Stomach (tissue), 9 donors: ENCODE data around the gene MOB3C. TPM values are rescaled to one million over a fixed set of nuclear protein-coding genes. Genes with fewer than 3 reads are reported as not detected.
A peak's percentile ranks its signal among the peaks of the same experiment; 100 is the strongest.

Experiments used
- DNase-seq, 2 donors: peaks; one replicate each; pipeline versions ENCODE4 v3.0.0 to v3.0.0-alpha.2; 2013 to 2019
- H3K27ac ChIP-seq, 5 donors: fragments of 200-600 bp in 4 of 5; sonication (generic) in 4 of 5; one replicate each; pipeline ENCODE4 v1.5.1; 2013 to 2019; ENCODE audit warnings: mild to moderate bottlenecking in 1 of 5, moderate library complexity in 1 of 5
- H3K27me3 ChIP-seq, 3 donors: fragments of 200-600 bp; sonication (generic); one replicate each; pipeline ENCODE4 v1.5.1; 2017 to 2019; ENCODE audit warnings: mixed run types in 1 of 3
- H3K36me3 ChIP-seq, 4 donors: fragments of 200-600 bp; sonication (generic); 1 replicate in 3 of 4; 2 replicates in 1 of 4; pipeline ENCODE4 v1.5.1; 2016 to 2019
- H3K4me1 ChIP-seq, 4 donors: fragments of 200-600 bp; sonication (generic); one replicate each; pipeline ENCODE4 v1.5.1; 2016 to 2019
- H3K4me3 ChIP-seq, 4 donors: fragments of 200-600 bp; sonication (generic) in 3 of 4; one replicate each; pipeline ENCODE4 v1.5.1; 2016 to 2019; ENCODE audit warnings: mild to moderate bottlenecking in 1 of 4
- H3K9me3 ChIP-seq, 4 donors: fragments of 200-600 bp; sonication (generic); one replicate each; pipeline ENCODE4 v1.5.1; 2016 to 2019
- EP300 ChIP-seq: sonication (generic); formaldehyde crosslinking; IDR thresholded peaks from one replicate; pipeline ENCODE4 v1.6.1; 2017; ENCODE audit warnings: antibody characterized with exemption
- POLR2A ChIP-seq, 4 donors: fragments of 450-650 bp; IDR thresholded peaks; one replicate each; pipeline ENCODE4 v1.6.1; 2016; ENCODE audit warnings: antibody characterized with exemption in 4 of 4, control low read depth in 2 of 4, mild to moderate bottlenecking in 1 of 4, moderate library complexity in 1 of 4
- POLR2AphosphoS5 ChIP-seq, 3 donors: sonication (generic); formaldehyde crosslinking; IDR thresholded peaks; one replicate each; pipeline ENCODE4 v1.6.1; 2016; ENCODE audit warnings: antibody characterized with exemption in 3 of 3
- WGBS, 5 donors: extraction: QIAGEN DNeasy Blood & Tissue Kit in 3 of 5; methylation state at CpG; one replicate each; pipeline versions ENCODE4 v1.1.5 to v1.1.7; 2013 to 2018; 5-methylcytosine and 5-hydroxymethylcytosine counted together
- intact Hi-C: fragments of 100-400 bp; cut with DNase I; formaldehyde crosslinking; loops from one replicate; pipeline ENCODE4 v1.15.1; 2023; ENCODE audit warnings: low total_unique reads
- polyA plus RNA-seq, 3 donors: library from polyadenylated mRNA; stranded (reverse); fragments of 200-250 nt; gene quantifications; one replicate each; pipeline ENCODE4 v1.2.3, GENCODE V29; 2013
- total RNA-seq, 5 donors: library from RNA; depleted of rRNA; stranded (reverse); fragments of >200 nt; gene quantifications; one replicate each; pipeline versions ENCODE4 v1.1.0 to v1.2.3, GENCODE V29; 2014 to 2016
- TF ChIP-seq, protein P1 (sequence below), 7 experiments: fragments of 450-650 bp in 4 of 7; fragments of 200-600 bp in 3 of 7; sonication (generic) in 3 of 7; IDR thresholded peaks; one replicate each; pipeline ENCODE4 v1.5.1; 2016 to 2019; ENCODE audit warnings: antibody characterized with exemption in 7 of 7, control low read depth in 2 of 7, mild to moderate bottlenecking in 1 of 7
- donor health status: healthy with polysubstance abuse.
- donor health status: Bipolar disorder and iron deficiency.
- donor health status: healthy.

Gene MOB3C
- total and polyA plus RNA-seq, 8 donors, result 8.4 to 27.2 (median 11.8) TPM

DNA sequence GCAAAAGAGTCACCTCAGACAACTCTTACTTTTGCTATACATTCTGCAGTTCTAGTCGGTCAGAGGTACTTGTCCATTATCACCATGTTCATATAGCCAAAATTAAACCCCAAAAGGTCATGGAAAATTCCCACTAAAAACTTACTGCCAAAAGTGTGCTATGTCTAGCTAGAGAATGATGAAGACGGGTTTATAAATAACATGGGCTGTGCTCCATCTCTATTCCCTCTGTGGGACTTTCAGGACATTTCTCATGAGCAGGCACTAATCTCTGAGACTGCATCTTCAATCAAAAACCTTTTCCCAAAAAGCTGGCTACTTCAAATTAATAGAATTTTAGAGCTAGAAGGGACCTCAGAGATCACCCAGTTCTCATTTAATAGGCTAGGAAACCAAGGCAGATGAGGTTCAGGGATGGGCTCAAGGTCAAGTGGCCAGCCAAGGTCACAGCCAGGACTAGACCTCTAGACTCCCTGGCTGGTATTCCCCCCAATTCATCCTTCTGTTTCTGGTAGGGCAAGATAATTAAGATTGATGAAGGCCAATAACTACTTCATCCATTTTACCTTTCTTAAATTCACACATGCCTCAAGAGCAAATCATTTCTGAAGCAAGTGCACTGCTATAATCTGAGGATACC is 21.0 kb upstream of the MOB3C start:
- peak in 1 of 2 donors; percentile 10 for DNase-seq
- intact Hi-C loops, result no loop called here
- WGBS, 5 donors, result 30 to 70% (median 43%) methylated on average over 2 of the region's 2 CpGs

DNA sequence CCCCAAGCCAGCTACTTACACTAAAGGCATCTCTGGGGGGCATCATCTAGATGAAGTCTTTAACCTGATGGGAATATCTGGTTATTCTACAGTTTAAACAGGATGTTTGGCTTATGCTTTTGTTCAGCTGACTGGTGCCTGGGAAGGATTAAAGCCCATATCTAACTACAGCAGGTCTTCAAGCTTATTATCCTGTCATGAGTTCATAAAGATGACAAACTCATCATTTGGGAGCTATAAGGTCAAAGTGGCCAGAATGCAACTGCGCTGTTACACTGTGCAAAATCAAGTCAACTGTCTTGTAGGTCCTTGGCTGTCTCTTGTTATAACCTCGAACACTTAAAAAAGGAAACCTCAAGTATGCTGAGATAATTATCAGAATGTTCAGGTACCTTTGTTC is 18.6 kb upstream of the MOB3C start:
- Histone ChIP-seq H3K4me3 (no peak overlapping the region), H3K36me3 (peaks cover 24 to 78% (median 71%) of the 10 kb centered on the region in 4 donors), H3K9me3 (no peaks in the 10 kb centered on the region), H3K27me3 (no peaks in the 10 kb centered on the region), H3K27ac (no peak overlapping the region), H3K4me1 (peaks cover 0 to 25% (median 16%) of the 10 kb centered on the region in 4 donors)
- TF ChIP-seq, protein P1, sequence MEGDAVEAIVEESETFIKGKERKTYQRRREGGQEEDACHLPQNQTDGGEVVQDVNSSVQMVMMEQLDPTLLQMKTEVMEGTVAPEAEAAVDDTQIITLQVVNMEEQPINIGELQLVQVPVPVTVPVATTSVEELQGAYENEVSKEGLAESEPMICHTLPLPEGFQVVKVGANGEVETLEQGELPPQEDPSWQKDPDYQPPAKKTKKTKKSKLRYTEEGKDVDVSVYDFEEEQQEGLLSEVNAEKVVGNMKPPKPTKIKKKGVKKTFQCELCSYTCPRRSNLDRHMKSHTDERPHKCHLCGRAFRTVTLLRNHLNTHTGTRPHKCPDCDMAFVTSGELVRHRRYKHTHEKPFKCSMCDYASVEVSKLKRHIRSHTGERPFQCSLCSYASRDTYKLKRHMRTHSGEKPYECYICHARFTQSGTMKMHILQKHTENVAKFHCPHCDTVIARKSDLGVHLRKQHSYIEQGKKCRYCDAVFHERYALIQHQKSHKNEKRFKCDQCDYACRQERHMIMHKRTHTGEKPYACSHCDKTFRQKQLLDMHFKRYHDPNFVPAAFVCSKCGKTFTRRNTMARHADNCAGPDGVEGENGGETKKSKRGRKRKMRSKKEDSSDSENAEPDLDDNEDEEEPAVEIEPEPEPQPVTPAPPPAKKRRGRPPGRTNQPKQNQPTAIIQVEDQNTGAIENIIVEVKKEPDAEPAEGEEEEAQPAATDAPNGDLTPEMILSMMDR (IDR thresholded peaks at IDR 0.05), result no peak
- TF ChIP-seq POLR2A (IDR thresholded peaks at IDR 0.05) (no peak), EP300 (no peak), POLR2AphosphoS5 (IDR thresholded peaks at IDR 0.05) (no peak)
- WGBS, 5 donors, result 93 to 97% (median 95%) methylated on average over 2 of the region's 2 CpGs
- intact Hi-C loops, result no loop called here
- no peak for DNase-seq

More for the DNA sequence above, 21.0 kb upstream of the MOB3C start:
- H3K9me3 ChIP-seq, result no peaks in the 10 kb centered on the region
- peak overlapping the region in 3 of 5 donors; percentile 32 to 56 (median 39) for H3K27ac ChIP-seq
- peaks cover 12 to 73% (median 66%) of the 10 kb centered on the region in 4 donors for H3K36me3 ChIP-seq
- TF ChIP-seq EP300 (no peak), POLR2AphosphoS5 (IDR thresholded peaks at IDR 0.05) (peak in 1 of 3 donors; percentile 40), POLR2A (IDR thresholded peaks at IDR 0.05) (no peak)
- TF ChIP-seq, protein P1 (IDR thresholded peaks at IDR 0.05), result no peak
- no peaks in the 10 kb centered on the region for H3K27me3 ChIP-seq
- no peak overlapping the region for H3K4me3 ChIP-seq
- peaks cover 0 to 42% (median 20%) of the 10 kb centered on the region in 4 donors for H3K4me1 ChIP-seq

DNA sequence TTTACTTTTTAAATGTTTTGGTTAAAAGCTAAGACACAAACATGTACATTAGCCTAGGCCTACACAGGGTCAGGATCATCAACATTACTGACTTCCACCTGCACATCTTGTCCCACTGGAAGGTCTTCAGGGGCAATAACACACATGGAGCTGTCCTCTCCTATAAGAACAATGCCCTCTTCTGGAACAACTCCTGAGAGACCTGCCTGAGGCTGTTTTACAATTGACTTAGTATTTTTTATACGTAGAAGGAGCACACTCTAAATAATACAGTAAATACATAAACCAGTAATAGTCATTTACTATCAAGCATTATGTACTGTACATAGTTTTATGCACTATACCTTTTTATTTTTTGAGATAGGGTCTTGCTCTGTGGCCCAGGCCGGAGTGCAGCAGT is 14.1 kb upstream of the MOB3C start:
- TF ChIP-seq EP300, result no peak
- TF ChIP-seq, protein P1 (IDR thresholded peaks at IDR 0.05), result no peak
- TF ChIP-seq POLR2AphosphoS5 (IDR thresholded peaks at IDR 0.05), result no peak
- no peak for TF ChIP-seq POLR2A (IDR thresholded peaks at IDR 0.05)
- intact Hi-C loops, result no loop called here
- H3K27ac ChIP-seq, result no peak overlapping the region
- H3K4me3 ChIP-seq, result no peak overlapping the region
- WGBS, 5 donors, result 87 to 91% (median 88%) methylated on average over 2 of the region's 2 CpGs
- peaks cover 24 to 64% (median 61%) of the 10 kb centered on the region in 4 donors for H3K36me3 ChIP-seq
- no peaks in the 10 kb centered on the region for H3K9me3 ChIP-seq
- H3K4me1 ChIP-seq, result no peaks in the 10 kb centered on the region
- H3K27me3 ChIP-seq, result no peaks in the 10 kb centered on the region
- no peak for DNase-seq

DNA sequence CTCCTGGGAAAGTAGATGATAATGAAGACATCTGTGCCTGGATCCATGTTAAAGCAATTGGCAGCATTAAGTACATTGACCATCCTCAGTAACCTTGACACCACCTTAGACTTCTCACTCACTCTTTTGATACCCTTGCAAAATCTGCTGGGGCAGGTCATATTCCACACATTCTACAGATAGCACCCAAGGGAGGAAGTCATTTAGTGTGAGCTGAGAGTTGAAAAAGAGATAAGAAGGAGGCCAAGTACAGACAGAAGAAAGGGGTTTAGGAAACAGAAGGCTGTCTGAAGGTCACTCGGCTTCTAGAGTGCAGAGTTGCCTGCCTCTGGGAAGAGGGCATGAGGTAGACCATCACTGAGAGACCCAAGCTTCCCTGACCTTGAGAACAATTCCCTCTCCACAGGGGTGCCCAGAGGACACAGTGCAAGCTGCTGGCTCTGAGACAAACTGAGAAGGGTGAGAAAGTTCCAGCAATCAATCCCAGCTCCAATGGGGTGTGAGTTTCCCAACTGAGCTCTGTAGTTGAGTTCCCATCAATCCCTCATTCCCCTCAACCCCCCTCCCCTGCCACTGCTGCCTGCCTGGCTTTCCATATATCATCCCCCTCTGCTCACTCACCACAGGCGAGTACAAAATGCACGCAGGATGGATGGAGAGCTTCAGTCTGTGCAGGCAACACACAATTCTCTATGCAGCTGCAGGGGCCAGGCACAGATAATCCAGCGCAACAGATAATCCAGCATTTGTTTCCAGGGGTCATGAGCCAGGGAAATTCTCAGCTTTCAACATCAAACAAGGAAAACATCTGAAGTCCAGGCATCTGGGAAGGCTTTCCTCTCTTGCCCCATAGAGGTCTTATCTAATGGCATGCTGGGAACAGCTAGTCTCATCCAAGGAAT is 7.4 kb upstream of the MOB3C start:
- intact Hi-C loops, result loop anchor here (5.0 kb wide), 1 partner anchor 103 kb away; no protein-coding TSS in a partner anchor
- no peak for DNase-seq
- Histone ChIP-seq H3K4me1 (peaks cover 0 to 6% (median 2%) of the 10 kb centered on the region in 4 donors), H3K9me3 (no peaks in the 10 kb centered on the region), H3K27me3 (no peaks in the 10 kb centered on the region), H3K4me3 (no peak overlapping the region), H3K27ac (no peak overlapping the region), H3K36me3 (peaks cover 0 to 2% (median under 1%) of the 10 kb centered on the region in 4 donors)
- WGBS, 5 donors, result 72 to 86% (median 76%) methylated on average over 4 of the region's 4 CpGs
- TF ChIP-seq, protein P1 (IDR thresholded peaks at IDR 0.05), result no peak
- TF ChIP-seq POLR2A (IDR thresholded peaks at IDR 0.05), result no peak
- no peak for TF ChIP-seq POLR2AphosphoS5 (IDR thresholded peaks at IDR 0.05)
- TF ChIP-seq EP300, result no peak
